ENCODE data around the gene YTHDF1. TPM values are rescaled to one million over a fixed set of nuclear protein-coding genes. Genes with fewer than 3 reads are reported as not detected.

YTHDF1 gene
- total RNA-seq, 1 experiment from 2014 or later = 85.4 TPM

DNA sequence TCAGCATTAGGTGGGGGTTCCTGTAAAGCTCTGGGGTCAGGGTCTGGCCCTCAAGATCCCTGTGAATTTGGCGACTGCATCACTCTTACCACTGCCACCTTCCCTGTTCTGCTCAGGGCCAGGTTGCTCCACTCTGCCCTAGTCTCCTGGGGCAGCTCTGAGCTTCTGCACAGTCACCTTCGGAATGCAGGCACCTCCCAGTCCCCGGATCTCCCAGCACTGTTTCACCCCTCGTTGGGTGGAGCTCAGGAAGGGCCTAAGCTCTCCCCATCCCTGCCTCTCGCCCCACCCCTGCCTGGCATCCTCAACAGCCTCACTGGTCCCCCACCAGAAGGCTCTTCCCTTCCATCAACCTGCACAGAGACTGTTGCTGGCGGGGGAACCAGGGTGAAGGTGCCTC is 46.2 kb downstream of the YTHDF1 start:
- no peak overlapping the region for H2AK5ac ChIP-seq (ENCODE audit: insufficient read length, low read length)
- H4K8ac ChIP-seq (replicated peaks; ENCODE audit: insufficient read length, low read depth, low read length) = no peak overlapping the region
- H4K5ac ChIP-seq (ENCODE audit: insufficient read length, low read depth, low read length) = no peak overlapping the region
- H3K14ac ChIP-seq (ENCODE audit: insufficient read depth, low read length) = no peak overlapping the region
- H3K4me1 ChIP-seq (ENCODE audit: insufficient read depth, low read length) = no peaks in the 10 kb centered on the region
- H3K27ac Mint-ChIP-seq = no peak overlapping the region
- H3K4me3 Mint-ChIP-seq = no peak overlapping the region
- no peak overlapping the region for H2BK12ac ChIP-seq (ENCODE audit: insufficient read length, low read depth, low read length)
- H3K9me3 Mint-ChIP-seq = no peaks in the 10 kb centered on the region
- no peak overlapping the region for H3K4ac ChIP-seq (ENCODE audit: low read depth, low read length)
- no CpG with 5 or more reads among the region's 6 CpGs for WGBS (ENCODE audit: extremely low coverage, insufficient read length, low lambda C conversion rate)
- H3K79me1 ChIP-seq (ENCODE audit: insufficient read depth, low read depth, low read length, poor library complexity, severe bottlenecking) = no peaks in the 10 kb centered on the region
- no peak overlapping the region for H2AFZ ChIP-seq (ENCODE audit: low read length)
- no peak overlapping the region for H2BK120ac ChIP-seq (ENCODE audit: low read depth, low read length, poor library complexity, severe bottlenecking)
- no peak overlapping the region for H3T11ph ChIP-seq (ENCODE audit: low read length)
- H3K27me3 ChIP-seq (ENCODE audit: insufficient read depth, low read length) = peaks cover 4% of the 10 kb centered on the region; the same call in 1 of the 2 replicates
- no peak overlapping the region for H2BK15ac ChIP-seq (ENCODE audit: low read depth, low read length)
- no peak overlapping the region for H4K91ac ChIP-seq (ENCODE audit: insufficient read length, low read depth, low read length)
- no peak overlapping the region for H3K4me2 ChIP-seq (ENCODE audit: insufficient read depth, insufficient read length, low read length)
- peaks cover 62% of the 10 kb centered on the region for H3K27me3 Mint-ChIP-seq (ENCODE audit: low read depth)
- peaks cover 2% of the 10 kb centered on the region for H3K23me2 ChIP-seq (ENCODE audit: insufficient read length, low read depth, low read length, poor library complexity, severe bottlenecking)
- H3K9ac ChIP-seq (ENCODE audit: extremely low read depth, insufficient read length, low read length) = no peak overlapping the region
- no peaks in the 10 kb centered on the region for H4K20me1 ChIP-seq (ENCODE audit: control insufficient read depth, insufficient read depth, insufficient read length)
- no peak overlapping the region for H2BK20ac ChIP-seq (ENCODE audit: low read depth, low read length, poor library complexity, severe bottlenecking)
- H3K36me3 Mint-ChIP-seq (ENCODE audit: insufficient read depth in 1 of 3, low read depth in 3 of 3) = no peaks in the 10 kb centered on the region
- no peaks in the 10 kb centered on the region for H3K79me2 ChIP-seq (ENCODE audit: insufficient read depth, low read length)
- TF ChIP-seq, protein P1, sequence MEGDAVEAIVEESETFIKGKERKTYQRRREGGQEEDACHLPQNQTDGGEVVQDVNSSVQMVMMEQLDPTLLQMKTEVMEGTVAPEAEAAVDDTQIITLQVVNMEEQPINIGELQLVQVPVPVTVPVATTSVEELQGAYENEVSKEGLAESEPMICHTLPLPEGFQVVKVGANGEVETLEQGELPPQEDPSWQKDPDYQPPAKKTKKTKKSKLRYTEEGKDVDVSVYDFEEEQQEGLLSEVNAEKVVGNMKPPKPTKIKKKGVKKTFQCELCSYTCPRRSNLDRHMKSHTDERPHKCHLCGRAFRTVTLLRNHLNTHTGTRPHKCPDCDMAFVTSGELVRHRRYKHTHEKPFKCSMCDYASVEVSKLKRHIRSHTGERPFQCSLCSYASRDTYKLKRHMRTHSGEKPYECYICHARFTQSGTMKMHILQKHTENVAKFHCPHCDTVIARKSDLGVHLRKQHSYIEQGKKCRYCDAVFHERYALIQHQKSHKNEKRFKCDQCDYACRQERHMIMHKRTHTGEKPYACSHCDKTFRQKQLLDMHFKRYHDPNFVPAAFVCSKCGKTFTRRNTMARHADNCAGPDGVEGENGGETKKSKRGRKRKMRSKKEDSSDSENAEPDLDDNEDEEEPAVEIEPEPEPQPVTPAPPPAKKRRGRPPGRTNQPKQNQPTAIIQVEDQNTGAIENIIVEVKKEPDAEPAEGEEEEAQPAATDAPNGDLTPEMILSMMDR (conservative IDR thresholded peaks at IDR 0.05) = no peak
- H3K27ac ChIP-seq (ENCODE audit: insufficient read length, low read depth, low read length) = no peak overlapping the region
- no peak overlapping the region for H2BK5ac ChIP-seq (ENCODE audit: insufficient read length, low read length)
- H3K4me1 Mint-ChIP-seq = peaks cover 6 to 26% of the 10 kb centered on the region in 2 experiments; a peak in 3 of 4 replicates
- DNase-seq = no peak
- H3K23ac ChIP-seq (ENCODE audit: insufficient read length, low read depth, low read length) = no peak overlapping the region
- H3K56ac ChIP-seq (ENCODE audit: insufficient read length, low read depth, low read length) = no peak overlapping the region
- no peaks in the 10 kb centered on the region for H3K9me3 ChIP-seq (ENCODE audit: control insufficient read depth, low read depth, low read length)
- no peak overlapping the region for H3K18ac ChIP-seq (ENCODE audit: insufficient read length, low read depth, low read length)
